NT2/D1 (cell line): ENCODE results near the gene COL1A2.

Experiments
- YY1 ChIP-seq: IDR thresholded peaks from 2 replicates; pipeline ENCODE4 v1.6.1; 2011; ENCODE audit not compliant: insufficient read length, insufficient read depth
- ZNF274 ChIP-seq: IDR thresholded peaks from 2 replicates; pipeline ENCODE4 v1.6.1; 2011; ENCODE audit warnings: mild to moderate bottlenecking, low read depth, low read length

DNA sequence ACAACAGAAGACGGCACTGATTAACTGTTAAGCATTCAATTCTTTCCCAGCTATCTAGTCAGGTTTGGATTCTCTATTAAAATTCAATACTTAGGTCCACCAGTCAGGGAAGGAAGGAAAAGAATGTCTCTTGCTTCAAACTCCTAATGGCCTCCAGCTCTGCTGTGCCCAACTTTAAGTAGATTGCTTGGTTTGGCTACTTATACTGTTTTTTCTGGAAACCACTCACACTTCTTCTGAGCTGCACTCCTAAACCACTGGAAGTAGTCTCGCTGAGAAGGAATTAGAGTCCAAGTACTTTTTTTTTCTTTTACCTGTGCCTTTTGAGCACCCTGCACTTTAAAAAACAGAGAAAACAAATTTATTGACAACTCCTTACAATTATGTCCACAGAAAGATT is 26.7 kb upstream of the COL1A2 start:
- TF ChIP-seq ZNF274 (no peak), YY1 (no peak)
